ENCODE measurements around the gene WFIKKN2. TPM values are rescaled to one million over a fixed set of nuclear protein-coding genes. Genes with fewer than 3 reads are reported as not detected.
A peak's percentile ranks its signal among the peaks of the same experiment; 100 is the strongest.

The WFIKKN2 gene
- total and polyA plus RNA-seq, 2 of the 8 experiments (the other 6 are each of a cell fraction or from before 2014, with no cell fraction given), result 0.07 to 0.30 TPM

GRCh38 chr17:50872710-50873424, 37.5 kb downstream of the WFIKKN2 start:
- CTCF ChIA-PET (ENCODE audit: partially characterized antibody), result interaction anchor here (1.2 to 2.0 kb wide), 10 partner anchors 13 to 89 kb away, joined by 3 to 6 read pairs (median 4); no protein-coding TSS in a partner anchor
- H2BK20ac ChIP-seq (ENCODE audit: low read length), result no peak overlapping the region
- WGBS, 2 experiments (ENCODE audit: extremely low coverage in 1 of 2, insufficient coverage in 1 of 2, insufficient read length in 1 of 2, insufficient replicate concordance in 2 of 2, low coverage in 1 of 2, low lambda C conversion rate in 2 of 2, missing lambda C conversion rate in 1 of 2), result 88% methylated on average over 4 of the region's 4 CpGs; no CpG with 5 or more reads in 1 of the 2 experiments
- no peaks in the 10 kb centered on the region for H3K79me1 ChIP-seq (ENCODE audit: low read depth, low read length)
- no peak overlapping the region for H2BK12ac ChIP-seq (ENCODE audit: low read depth, low read length)
- no peaks in the 10 kb centered on the region for H3K9me3 ChIP-seq (ENCODE audit: insufficient read depth in 2 of 2, low read depth in 1 of 2, low read length in 1 of 2)
- no peak overlapping the region for H2AK5ac ChIP-seq (ENCODE audit: low read depth, low read length)
- no peak overlapping the region for H2AFZ ChIP-seq (ENCODE audit: low read length)
- no peaks in the 10 kb centered on the region; the same call in 1 of the 2 replicates for H3K23me2 ChIP-seq (ENCODE audit: low read depth, low read length)
- no peak overlapping the region for H4K5ac ChIP-seq (ENCODE audit: insufficient read length, low read depth, low read length)
- POLR2A ChIA-PET (ENCODE audit: partially characterized antibody), result interaction anchor here (0.7 to 1.6 kb wide), 5 partner anchors 10 to 154 kb away, joined by 3 to 6 read pairs (median 3); partner anchors contain the start of gene LUC7L3
- H3K4me2 ChIP-seq (ENCODE audit: insufficient read depth in 1 of 2, low read depth in 2 of 2, low read length in 2 of 2), result no peak overlapping the region
- H4K20me1 ChIP-seq (replicated peaks in 1 of 2; ENCODE audit: control insufficient read depth in 1 of 2, insufficient read depth in 2 of 2, low read length in 2 of 2), result no peaks in the 10 kb centered on the region
- no peak overlapping the region for H3K23ac ChIP-seq (ENCODE audit: insufficient read length)
- H3K27me3 ChIP-seq (replicated peaks in 1 of 4; ENCODE audit: control insufficient read depth in 3 of 4, extremely low read depth in 1 of 4, insufficient read depth in 3 of 4, low read length in 3 of 4), result no peaks in the 10 kb centered on the region
- H2BK15ac ChIP-seq (ENCODE audit: low read length), result no peak overlapping the region
- H3K27ac ChIP-seq (ENCODE audit: low read depth, low read length), result no peak overlapping the region
- no peak for TF ChIP-seq RNF2 (IDR thresholded peaks at IDR 0.05; ENCODE audit: borderline replicate concordance, low read depth, low read length, missing control alignments, poor library complexity, severe bottlenecking)
- 0 out of 2 replicates have a peak, but pooled peaks have one; percentile 41 for TF ChIP-seq KDM1A (IDR thresholded peaks at IDR 0.05; ENCODE audit: borderline replicate concordance, low read length)
- no peak overlapping the region for H3K4me3 ChIP-seq (ENCODE audit: extremely low read depth in 1 of 4, insufficient read depth in 2 of 4, low read depth in 3 of 4, low read length in 4 of 4)
- no peak overlapping the region; the same call in 1 of the 2 replicates for H4K8ac ChIP-seq (ENCODE audit: extremely low read depth, insufficient read depth, low read length)
- DNase-seq (ENCODE audit: low read depth in 1 of 2, low spot score in 2 of 2), result no peak
- H3K4ac ChIP-seq (replicated peaks; ENCODE audit: insufficient read length, low read depth, low read length), result no peak overlapping the region
- FAIRE-seq, result no peak
- H3K14ac ChIP-seq (ENCODE audit: insufficient read length), result no peak overlapping the region
- no peak overlapping the region for H2BK5ac ChIP-seq (ENCODE audit: low read depth, low read length)
- no peaks in the 10 kb centered on the region for H3K79me2 ChIP-seq (ENCODE audit: control insufficient read depth in 1 of 2, insufficient read depth in 2 of 2, low read length in 2 of 2)
- H3K4me1 ChIP-seq (replicated peaks in 1 of 4; ENCODE audit: control insufficient read depth in 3 of 4, insufficient read depth in 4 of 4, low read length in 3 of 4), result peaks cover 0 to 2% (median 0%) of the 10 kb centered on the region in 4 experiments; a peak in 1 of 7 replicates
- H4K91ac ChIP-seq (replicated peaks; ENCODE audit: insufficient read length, low read length), result no peak overlapping the region
- no peak overlapping the region for H3K56ac ChIP-seq (replicated peaks; ENCODE audit: insufficient read length, low read depth, low read length)
- H3K36me3 ChIP-seq (ENCODE audit: control insufficient read depth in 2 of 4, insufficient read depth in 4 of 4, low read length in 3 of 4), result no peaks in the 10 kb centered on the region
- no peak overlapping the region for H3K9ac ChIP-seq (replicated peaks in 1 of 4; ENCODE audit: extremely low read depth in 1 of 4, low read depth in 3 of 4, low read length in 3 of 4)
- H2BK120ac ChIP-seq (replicated peaks; ENCODE audit: low read depth, low read length), result no peak overlapping the region
- no peak overlapping the region for H3K18ac ChIP-seq (ENCODE audit: extremely low read depth, low read length)

Data from H1 (cell line).